ENCODE data around the gene EDIL3.

GRCh38 chr5:84257061-84257460 is 127.6 kb downstream of the EDIL3 start:
- TF ChIP-seq CTCF (IDR thresholded peaks at IDR 0.05) (no peak), POLR2A (IDR thresholded peaks at IDR 0.05) (no peak)
